GM19468 (cell line): ENCODE measurements around the gene SHISA5.
"Not testable (repeated sequence)": the region's sequence is repeated elsewhere in the genome, so short reads cannot be mapped to it uniquely, and the experiment has no call there.

Experiments
- ATAC-seq: cut with Tn5 transposase; IDR thresholded peaks from one replicate; pipeline ENCODE4 v1.9.1; 2021; ENCODE audit warnings: mild to moderate bottlenecking, moderate library complexity, moderate number of reproducible peaks; ENCODE audit not compliant: unreplicated experiment; ENCODE audit errors: extremely low read depth

Gene SHISA5

DNA sequence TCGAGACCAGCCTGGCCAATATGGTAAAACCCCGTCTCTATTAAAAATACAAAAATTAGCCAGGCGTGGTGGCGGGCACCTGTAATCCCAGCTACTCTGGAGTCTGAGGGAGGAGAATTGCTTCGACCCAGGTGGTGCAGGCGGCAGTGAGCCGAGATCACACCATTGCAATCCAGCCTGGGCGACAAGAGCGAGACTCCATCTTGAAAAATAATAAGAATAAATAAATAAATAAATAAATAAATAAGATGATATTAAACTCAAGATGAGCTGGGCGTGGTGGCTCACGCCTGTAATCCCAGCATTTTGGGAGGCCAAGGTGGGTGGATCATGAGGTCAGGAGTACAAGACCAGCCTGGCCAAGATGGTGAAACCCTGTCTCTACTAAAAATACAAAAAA, 23.1 kb downstream of the SHISA5 start:
- not testable (repeated sequence) for ATAC-seq

- no peak for ATAC-seq
These were observed 25.1 kb downstream of the SHISA5 start for GRCh38 chr3:48478626-48479555.

GRCh38 chr3:48477959-48478520, 25.9 kb downstream of the SHISA5 start:
- ATAC-seq = no peak

DNA sequence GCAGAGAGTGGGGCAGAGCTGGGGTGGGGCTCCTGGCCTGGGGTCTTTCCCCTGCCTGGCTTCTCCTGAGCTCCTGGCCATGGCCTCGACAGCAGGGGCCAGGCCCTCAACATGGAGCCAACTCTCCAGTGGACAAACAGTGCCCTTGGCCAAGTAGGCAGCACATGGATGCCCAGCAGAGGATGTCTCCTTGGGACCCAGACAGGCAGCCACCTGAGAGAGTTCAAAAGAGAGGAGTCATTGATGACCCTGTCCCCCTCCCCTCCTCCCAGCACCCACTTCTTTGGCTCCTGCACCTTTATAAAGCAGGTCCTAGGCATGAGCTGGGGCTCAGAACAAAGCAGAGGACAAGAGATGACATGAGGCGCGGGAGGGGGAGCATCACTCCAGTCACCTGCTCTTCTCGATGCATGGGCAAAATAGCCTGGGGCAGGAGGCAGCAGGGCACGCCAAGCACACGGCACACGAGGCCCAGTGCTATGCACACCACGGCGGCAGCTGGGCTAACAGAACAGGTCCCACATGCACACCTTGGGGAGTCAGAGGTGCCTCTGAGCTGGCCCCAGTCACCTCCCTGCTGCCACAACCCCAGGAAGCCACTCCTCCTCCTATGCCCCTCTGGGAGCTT, 27.4 kb downstream of the SHISA5 start:
- no peak for ATAC-seq

GRCh38 chr3:48475188-48475587, 28.8 kb downstream of the SHISA5 start:
- no peak for ATAC-seq

GRCh38 chr3:48474619-48475018, 29.4 kb downstream of the SHISA5 start:
- no peak for ATAC-seq

DNA sequence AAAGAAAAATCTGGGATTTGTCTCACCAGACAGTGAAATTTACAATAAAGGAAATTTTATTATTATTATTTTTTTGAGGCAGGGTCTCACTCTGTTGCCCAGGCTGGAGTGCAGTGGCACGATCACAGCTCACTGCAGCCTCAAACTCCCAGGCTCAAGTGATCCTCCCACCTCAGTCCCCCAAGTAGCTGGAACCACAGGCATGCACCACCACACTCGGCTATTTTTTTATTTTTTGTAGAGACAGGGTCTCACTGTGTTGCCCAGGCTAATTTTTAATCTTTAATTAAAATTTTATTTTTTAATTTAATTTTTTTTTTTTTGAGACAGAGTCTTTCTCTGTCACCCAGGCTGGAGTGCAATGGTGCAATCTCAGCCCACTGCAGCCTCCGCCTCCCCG, 29.9 kb downstream of the SHISA5 start:
- not testable (repeated sequence) for ATAC-seq

DNA sequence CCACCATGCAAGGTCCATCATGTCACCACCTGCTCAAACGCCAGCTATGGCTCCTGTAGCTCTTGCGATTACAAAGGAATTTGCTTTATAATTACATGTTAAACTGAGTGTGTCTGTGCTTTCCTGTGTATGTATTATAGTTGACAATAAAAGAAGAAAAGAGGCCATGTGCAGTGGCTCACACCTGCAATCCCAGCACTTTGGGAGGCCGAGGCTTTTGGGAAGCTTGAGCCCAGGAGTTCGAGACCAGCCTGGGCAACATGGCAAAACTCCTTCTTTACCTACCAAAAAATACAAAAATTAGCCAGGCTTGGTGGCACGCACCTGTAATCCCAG, 30.4 kb downstream of the SHISA5 start:
- no peak for ATAC-seq

GRCh38 chr3:48472923-48473616, 30.9 kb downstream of the SHISA5 start:
- ATAC-seq = peak; percentile 79

DNA sequence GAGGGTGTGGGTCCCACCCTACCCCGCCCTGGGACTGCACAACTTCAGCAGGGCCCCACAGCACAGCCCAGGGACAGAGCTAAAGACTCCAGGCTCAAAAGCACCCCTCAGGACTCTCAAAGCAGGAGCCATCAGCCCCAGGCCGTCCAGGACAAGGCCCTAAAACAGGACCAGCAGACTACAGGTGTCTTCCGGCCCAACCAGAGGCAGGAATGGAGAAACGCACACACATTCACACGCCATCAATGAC, 31.4 kb downstream of the SHISA5 start:
- no peak for ATAC-seq

DNA sequence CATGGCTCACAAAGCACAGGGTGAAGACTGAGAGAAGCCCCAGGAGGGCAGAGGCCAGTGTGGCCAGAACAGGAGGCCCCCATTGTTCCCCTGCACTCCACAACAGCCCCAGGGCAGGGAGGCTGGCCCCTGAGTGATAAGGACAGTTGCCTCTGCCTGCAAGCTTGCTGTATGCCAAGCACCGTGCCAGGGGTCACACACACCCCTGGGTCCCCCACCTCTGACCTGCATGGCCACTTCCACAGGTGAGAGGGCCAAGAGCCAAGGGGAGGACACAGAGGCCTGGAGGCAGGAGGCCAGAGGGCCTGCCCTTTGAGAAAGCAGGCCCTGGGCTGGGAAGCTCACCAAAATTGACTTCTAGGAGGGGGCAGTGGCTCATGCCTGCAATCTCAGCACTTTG, 33.7 kb downstream of the SHISA5 start:
- ATAC-seq = no peak

- ATAC-seq = no peak
These were observed 34.7 kb downstream of the SHISA5 start for GRCh38 chr3:48469046-48469915.

- ATAC-seq = no peak
These were observed 35.6 kb downstream of the SHISA5 start for GRCh38 chr3:48468329-48468731.

DNA sequence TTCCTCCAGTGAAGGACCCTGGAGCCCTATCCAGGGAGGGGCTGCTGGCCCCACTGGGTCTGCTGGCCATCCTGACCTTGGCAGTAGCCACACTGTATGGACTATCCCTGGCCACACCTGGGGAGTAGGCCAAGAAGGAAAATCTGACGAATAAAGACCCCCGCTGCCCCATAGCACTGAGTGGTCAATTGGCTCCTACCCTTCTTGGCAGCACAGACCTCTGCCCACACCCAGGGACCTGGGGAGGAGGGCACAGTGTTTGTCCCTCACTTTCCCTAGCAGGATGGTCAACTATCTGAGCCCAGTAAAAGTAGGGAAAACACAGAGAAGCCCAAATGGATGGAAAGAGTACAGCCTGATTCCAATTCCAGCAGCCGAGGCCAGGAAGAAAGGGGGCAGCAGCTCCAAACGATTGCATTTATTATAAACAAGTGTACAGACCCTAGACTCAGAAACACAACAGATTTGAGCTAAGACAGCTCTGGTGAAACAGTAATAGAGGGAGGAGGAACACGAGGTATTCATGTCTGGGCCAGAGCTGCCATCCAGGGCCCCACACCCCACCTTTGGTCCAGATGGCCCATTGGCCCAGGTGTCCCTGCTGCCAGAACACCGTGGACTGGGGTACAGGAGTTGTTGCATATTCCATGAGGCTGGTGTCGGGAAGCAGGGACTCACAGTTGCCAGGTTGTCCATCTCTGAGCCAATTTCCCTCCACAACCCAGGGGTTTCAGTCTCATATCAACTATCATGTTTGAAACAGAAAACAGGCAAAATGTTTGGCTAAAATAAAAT, 36.3 kb downstream of the SHISA5 start:
- no peak for ATAC-seq

DNA sequence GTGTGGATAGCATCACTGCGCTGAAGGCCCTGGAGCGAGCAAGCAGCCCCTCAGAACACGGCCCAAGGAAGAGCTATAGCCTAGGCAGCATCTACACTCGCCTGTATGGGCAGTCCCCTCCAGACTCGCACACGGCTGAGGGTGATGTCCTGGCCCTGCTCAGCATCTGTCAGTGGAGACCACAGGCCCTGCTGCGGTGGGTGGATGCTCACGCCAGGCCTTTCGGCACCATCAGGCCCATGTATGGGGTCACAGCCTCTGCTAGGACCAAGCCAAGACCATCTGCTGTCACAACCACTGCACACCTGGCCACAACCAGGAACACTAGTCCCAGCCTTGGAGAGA, 36.9 kb downstream of the SHISA5 start:
- no peak for ATAC-seq

GRCh38 chr3:48466386-48467109, 37.4 kb downstream of the SHISA5 start:
- ATAC-seq = no peak

GRCh38 chr3:48465531-48466378, 38.2 kb downstream of the SHISA5 start:
- peak; percentile 80 for ATAC-seq

- no peak for ATAC-seq
These were observed 38.8 kb downstream of the SHISA5 start for GRCh38 chr3:48465237-48465530.
